ENCODE data around the gene TMEM234.

The TMEM234 gene

DNA sequence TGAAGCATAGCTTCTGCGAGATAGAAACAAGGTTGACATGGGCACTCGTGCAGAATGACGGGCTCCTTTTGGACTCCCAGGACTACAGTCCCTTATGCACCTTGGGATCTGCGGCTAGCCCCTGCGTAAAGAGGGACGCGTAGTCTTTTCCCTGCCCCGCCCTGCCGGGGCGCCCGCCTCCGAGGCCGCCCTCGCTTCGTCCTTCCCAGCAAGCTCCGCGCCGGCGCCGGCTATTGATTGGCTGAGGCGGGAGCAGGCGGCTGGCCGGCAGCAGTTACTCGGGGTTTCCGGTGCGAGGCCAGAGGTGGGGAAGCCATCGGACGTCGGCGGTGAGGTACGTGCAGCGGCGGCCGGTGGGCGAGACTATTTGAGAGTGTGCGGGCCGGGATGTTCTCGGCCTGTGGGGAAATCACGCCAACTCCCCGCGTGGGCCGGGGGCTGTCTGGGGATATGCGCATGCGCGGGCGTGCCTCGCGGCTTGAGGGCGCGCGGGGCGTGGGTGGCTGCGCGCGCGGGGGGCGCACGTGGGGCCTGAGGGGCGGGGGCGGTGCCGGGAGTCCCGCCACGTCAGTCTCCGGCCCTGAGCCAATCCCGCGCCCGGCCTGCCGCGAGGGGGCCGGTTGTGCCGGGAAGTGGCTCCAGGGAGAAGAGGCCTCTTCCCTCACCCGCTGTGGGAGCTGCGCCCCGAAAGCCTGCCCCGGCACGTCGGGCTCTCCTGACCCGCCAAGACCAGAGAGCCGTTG, 42.5 kb downstream of the TMEM234 start, which contains the start of gene TXLNA:
TSS of gene TXLNA (plus strand) at position 233 of the 743 bp plus-strand sequence. CDS start 671 bp downstream, outside the sequence.
- TF ChIP-seq EZH2phosphoT487 (IDR thresholded peaks at IDR 0.05; ENCODE audit: low read length), result no peak
- no peak for TF ChIP-seq EZH2 (optimal IDR thresholded peaks at IDR 0.05; ENCODE audit: low read depth, low read length)
- TF ChIP-seq, protein P1, sequence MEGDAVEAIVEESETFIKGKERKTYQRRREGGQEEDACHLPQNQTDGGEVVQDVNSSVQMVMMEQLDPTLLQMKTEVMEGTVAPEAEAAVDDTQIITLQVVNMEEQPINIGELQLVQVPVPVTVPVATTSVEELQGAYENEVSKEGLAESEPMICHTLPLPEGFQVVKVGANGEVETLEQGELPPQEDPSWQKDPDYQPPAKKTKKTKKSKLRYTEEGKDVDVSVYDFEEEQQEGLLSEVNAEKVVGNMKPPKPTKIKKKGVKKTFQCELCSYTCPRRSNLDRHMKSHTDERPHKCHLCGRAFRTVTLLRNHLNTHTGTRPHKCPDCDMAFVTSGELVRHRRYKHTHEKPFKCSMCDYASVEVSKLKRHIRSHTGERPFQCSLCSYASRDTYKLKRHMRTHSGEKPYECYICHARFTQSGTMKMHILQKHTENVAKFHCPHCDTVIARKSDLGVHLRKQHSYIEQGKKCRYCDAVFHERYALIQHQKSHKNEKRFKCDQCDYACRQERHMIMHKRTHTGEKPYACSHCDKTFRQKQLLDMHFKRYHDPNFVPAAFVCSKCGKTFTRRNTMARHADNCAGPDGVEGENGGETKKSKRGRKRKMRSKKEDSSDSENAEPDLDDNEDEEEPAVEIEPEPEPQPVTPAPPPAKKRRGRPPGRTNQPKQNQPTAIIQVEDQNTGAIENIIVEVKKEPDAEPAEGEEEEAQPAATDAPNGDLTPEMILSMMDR (IDR thresholded peaks at IDR 0.05; ENCODE audit: low read length), result no peak
- Histone ChIP-seq H3K4me1 (ENCODE audit: low read length) (peaks cover 16% of the 10 kb centered on the region), H3F3A (ENCODE audit: insufficient read depth, low read length) (peaks cover 14% of the 10 kb centered on the region), H3K9me2 (replicated peaks; ENCODE audit: insufficient read depth, low read length) (no peaks in the 10 kb centered on the region), H3K36me3 (replicated peaks; ENCODE audit: insufficient read depth, low read length) (peaks cover 12% of the 10 kb centered on the region), H2AFZ (ENCODE audit: low read length) (peak within 1 kb of the TSS; percentile 96), H3K79me2 (ENCODE audit: low read length) (peaks cover 43% of the 10 kb centered on the region), H3K9me3 (replicated peaks; ENCODE audit: insufficient read depth, low read length) (no peaks in the 10 kb centered on the region), H3K9ac (ENCODE audit: low read length) (peak within 1 kb of the TSS; percentile 95), H3K4me2 (ENCODE audit: low read depth, low read length) (peak within 1 kb of the TSS; percentile 93), H3K27me3 (replicated peaks; ENCODE audit: insufficient read depth, low read length) (no peaks in the 10 kb centered on the region), H3K4me3 (ENCODE audit: low read length) (peak within 1 kb of the TSS; percentile 95), H3K27ac (ENCODE audit: low read length) (peak within 1 kb of the TSS; percentile 80; the same call in 1 of the 2 replicates), H4K20me1 (ENCODE audit: insufficient read depth, low read length) (no peaks in the 10 kb centered on the region)
- peak; percentile 91 for DNase-seq

DNA sequence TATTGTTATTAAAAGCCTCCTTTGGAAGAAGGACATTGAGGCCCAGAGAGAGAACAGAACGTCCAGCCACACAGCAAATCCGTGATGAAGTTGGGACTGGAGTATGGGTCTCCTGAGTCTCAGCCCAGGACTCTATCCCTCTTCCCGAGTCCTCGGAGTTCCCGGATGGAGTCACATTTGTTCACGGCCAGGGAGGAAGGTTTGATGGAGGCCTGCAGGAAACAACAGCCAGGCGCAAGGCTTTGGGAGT, 43.0 kb downstream of the TMEM234 start:
- Histone ChIP-seq H3K79me2 (ENCODE audit: low read length) (peaks cover 38% of the 10 kb centered on the region), H3K27me3 (replicated peaks; ENCODE audit: insufficient read depth, low read length) (no peaks in the 10 kb centered on the region), H3K4me1 (ENCODE audit: low read length) (peaks cover 16% of the 10 kb centered on the region), H3K27ac (ENCODE audit: low read length) (peak overlapping the region; percentile 80; the same call in 1 of the 2 replicates), H3K36me3 (replicated peaks; ENCODE audit: insufficient read depth, low read length) (peaks cover 8% of the 10 kb centered on the region), H3K9me2 (replicated peaks; ENCODE audit: insufficient read depth, low read length) (no peaks in the 10 kb centered on the region), H3K9ac (ENCODE audit: low read length) (peak overlapping the region; percentile 95; the same call in 1 of the 2 replicates), H3F3A (ENCODE audit: insufficient read depth, low read length) (peaks cover 14% of the 10 kb centered on the region), H2AFZ (ENCODE audit: low read length) (peak overlapping the region; percentile 96), H3K4me3 (ENCODE audit: low read length) (peak overlapping the region; percentile 95), H3K4me2 (ENCODE audit: low read depth, low read length) (peak overlapping the region; percentile 93), H4K20me1 (ENCODE audit: insufficient read depth, low read length) (no peaks in the 10 kb centered on the region), H3K9me3 (replicated peaks; ENCODE audit: insufficient read depth, low read length) (no peaks in the 10 kb centered on the region)
- no peak for DNase-seq
- TF ChIP-seq EZH2 (optimal IDR thresholded peaks at IDR 0.05; ENCODE audit: low read depth, low read length) (no peak), EZH2phosphoT487 (IDR thresholded peaks at IDR 0.05; ENCODE audit: low read length) (no peak)
- TF ChIP-seq, protein P1 (IDR thresholded peaks at IDR 0.05; ENCODE audit: low read length), result no peak

DNA sequence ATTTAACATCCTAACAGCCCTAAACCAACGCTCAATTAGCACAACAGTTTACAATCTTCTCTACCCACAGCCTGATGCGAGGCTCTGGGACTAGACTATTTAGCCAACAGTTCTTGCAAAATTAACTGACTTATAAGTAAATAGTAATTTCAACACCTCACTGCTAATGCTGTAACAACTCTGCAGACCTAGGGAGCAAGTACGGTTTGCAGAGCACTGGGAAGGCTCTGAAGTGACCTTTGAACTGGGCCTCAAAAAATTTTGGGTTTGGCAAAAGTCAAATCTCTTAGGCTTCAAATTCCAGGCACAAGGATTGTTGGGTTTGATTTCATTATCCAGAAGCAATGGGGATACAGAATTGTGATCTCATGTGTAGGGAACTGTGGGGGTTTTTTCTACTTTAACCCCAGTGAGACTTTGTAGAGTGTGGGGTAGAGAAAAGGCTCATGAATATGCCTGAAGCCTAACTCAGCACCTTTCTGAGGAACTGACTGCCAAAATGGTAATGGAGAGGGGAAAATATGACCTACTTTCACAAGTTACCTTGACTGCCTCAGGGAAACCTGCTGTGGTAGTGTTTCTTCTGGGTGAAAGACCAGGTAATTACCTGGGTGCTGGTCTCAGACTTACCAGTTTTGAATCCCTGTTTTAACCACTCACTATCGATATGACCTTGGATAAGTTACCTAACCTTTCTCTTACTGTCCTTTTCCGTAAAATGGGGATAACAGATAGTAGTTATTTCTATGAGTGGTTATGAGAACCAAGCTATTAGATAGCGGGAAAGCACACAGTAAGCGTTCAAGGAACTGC, 43.6 kb downstream of the TMEM234 start:
- DNase-seq, result no peak
- peak overlapping the region; percentile 95 for H3K4me3 ChIP-seq (ENCODE audit: low read length)
- peaks cover 14% of the 10 kb centered on the region for H3F3A ChIP-seq (ENCODE audit: insufficient read depth, low read length)
- peak overlapping the region; percentile 93; the same call in 1 of the 2 replicates for H3K4me2 ChIP-seq (ENCODE audit: low read depth, low read length)
- H3K36me3 ChIP-seq (replicated peaks; ENCODE audit: insufficient read depth, low read length), result peaks cover 5% of the 10 kb centered on the region; the same call in 1 of the 2 replicates
- TF ChIP-seq EZH2phosphoT487 (IDR thresholded peaks at IDR 0.05; ENCODE audit: low read length) (no peak), EZH2 (optimal IDR thresholded peaks at IDR 0.05; ENCODE audit: low read depth, low read length) (no peak)
- TF ChIP-seq, protein P1 (IDR thresholded peaks at IDR 0.05; ENCODE audit: low read length), result no peak
- H3K9me3 ChIP-seq (replicated peaks; ENCODE audit: insufficient read depth, low read length), result no peaks in the 10 kb centered on the region
- no peaks in the 10 kb centered on the region for H3K9me2 ChIP-seq (replicated peaks; ENCODE audit: insufficient read depth, low read length)
- no peaks in the 10 kb centered on the region for H4K20me1 ChIP-seq (ENCODE audit: insufficient read depth, low read length)
- peak overlapping the region; percentile 95; the same call in 1 of the 2 replicates for H3K9ac ChIP-seq (ENCODE audit: low read length)
- no peaks in the 10 kb centered on the region for H3K27me3 ChIP-seq (replicated peaks; ENCODE audit: insufficient read depth, low read length)
- peaks cover 34% of the 10 kb centered on the region for H3K79me2 ChIP-seq (ENCODE audit: low read length)
- H2AFZ ChIP-seq (ENCODE audit: low read length), result peak overlapping the region; percentile 96
- 0 out of 2 replicates have a peak overlapping the region, but pooled peaks have one; percentile 80 for H3K27ac ChIP-seq (ENCODE audit: low read length)
- peaks cover 16% of the 10 kb centered on the region for H3K4me1 ChIP-seq (ENCODE audit: low read length)
